A673 (cell line): Measurements from ENCODE around the gene ZNF771.

ENCODE experiments used
- EZH2 ChIP-seq: fragments of 200-600 bp; sonication (generic); IDR thresholded peaks from 2 replicates; pipeline ENCODE4 v1.6.1; 2017; ENCODE audit warnings: borderline replicate concordance, low read depth, mild to moderate bottlenecking, mixed read lengths, antibody characterized with exemption, low read length; ENCODE audit not compliant: poor library complexity, severe bottlenecking
- TF ChIP-seq, protein P1 (sequence below): fragments of 300-800, 200-600 bp; sonication (generic); conservative IDR thresholded peaks from 2 replicates; pipeline ENCODE4 v1.5.1; 2017; ENCODE audit warnings: low read depth, mild to moderate bottlenecking, antibody characterized with exemption, low read length, moderate library complexity, mixed read lengths

DNA sequence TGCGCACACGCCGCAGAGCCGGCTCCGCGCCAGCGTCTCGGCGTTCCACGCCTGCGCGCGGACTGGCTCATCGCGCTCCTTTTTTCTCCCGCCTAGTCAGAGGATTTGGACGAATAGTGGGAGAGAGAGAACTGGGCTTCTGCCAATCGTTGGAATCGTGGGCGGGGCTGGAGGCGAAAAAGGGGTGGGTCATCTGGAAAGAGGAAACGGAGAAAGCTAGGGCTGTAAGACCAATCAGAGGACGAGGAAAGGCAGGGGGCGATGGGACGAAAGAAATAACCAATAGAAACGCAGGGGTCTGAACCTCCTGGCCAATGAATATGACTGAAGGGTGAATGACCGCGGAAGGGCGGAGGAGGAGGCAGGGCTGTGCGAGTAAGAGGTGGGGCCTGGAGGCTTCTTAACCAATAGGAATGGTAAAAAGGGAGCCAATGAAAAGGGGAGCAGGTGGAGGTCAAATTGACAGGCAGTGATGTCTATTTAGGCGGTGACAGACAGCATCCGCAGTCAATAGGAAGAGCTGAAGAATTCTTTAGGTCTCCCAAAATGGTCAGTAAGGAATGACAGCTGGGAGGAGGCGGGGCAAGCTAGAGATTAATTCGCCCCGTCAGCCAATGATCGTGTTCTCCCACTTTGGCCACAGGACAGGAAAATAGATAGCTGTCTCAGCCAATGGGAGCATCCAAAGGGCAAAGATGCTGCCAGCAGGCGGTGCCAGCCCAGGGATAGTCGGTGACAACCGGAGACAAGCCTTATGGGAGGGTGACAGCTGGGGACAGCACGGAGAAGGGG, 36.8 kb upstream of the ZNF771 start, which contains the start of gene TBC1D10B:
- TF ChIP-seq, protein P1, sequence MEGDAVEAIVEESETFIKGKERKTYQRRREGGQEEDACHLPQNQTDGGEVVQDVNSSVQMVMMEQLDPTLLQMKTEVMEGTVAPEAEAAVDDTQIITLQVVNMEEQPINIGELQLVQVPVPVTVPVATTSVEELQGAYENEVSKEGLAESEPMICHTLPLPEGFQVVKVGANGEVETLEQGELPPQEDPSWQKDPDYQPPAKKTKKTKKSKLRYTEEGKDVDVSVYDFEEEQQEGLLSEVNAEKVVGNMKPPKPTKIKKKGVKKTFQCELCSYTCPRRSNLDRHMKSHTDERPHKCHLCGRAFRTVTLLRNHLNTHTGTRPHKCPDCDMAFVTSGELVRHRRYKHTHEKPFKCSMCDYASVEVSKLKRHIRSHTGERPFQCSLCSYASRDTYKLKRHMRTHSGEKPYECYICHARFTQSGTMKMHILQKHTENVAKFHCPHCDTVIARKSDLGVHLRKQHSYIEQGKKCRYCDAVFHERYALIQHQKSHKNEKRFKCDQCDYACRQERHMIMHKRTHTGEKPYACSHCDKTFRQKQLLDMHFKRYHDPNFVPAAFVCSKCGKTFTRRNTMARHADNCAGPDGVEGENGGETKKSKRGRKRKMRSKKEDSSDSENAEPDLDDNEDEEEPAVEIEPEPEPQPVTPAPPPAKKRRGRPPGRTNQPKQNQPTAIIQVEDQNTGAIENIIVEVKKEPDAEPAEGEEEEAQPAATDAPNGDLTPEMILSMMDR, result no peak; the same call in 1 of the 2 replicates
- TF ChIP-seq EZH2, result no peak
